Activated CD8-positive, alpha-beta memory T cell treated with anti-CD3 and anti-CD28 coated beads, Interleukin-2, amount 50 U/mL, for 24 hours (primary cell): ENCODE data around the gene MT1H.
"Not testable (repeated sequence)": the region's sequence is repeated elsewhere in the genome, so short reads cannot be mapped to it uniquely, and the experiment has no call there.

Experiments used
- DNase-seq: peaks from one replicate; pipeline ENCODE4 v3.0.0-alpha.2; 2020; ENCODE audit errors: extremely low read depth

MT1H gene

GRCh38 chr16:56665286-56666261 is 4.0 kb upstream of the MT1H start:
- not testable (repeated sequence) for DNase-seq

GRCh38 chr16:56667581-56668571 is 1.7 kb upstream of the MT1H start, which contains the start of gene MT1G:
Gene MT1G (minus strand): TSS chr16:56668065. CDS start chr16:56667993, 72 bp downstream.
- DNase-seq = no peak

- no peak for DNase-seq
Measured at GRCh38 chr16:56669840-56670619, 416 bp downstream of the MT1H start.

- no peak for DNase-seq
Measured at GRCh38 chr16:56670620-56670934, 963 bp downstream of the MT1H start.

GRCh38 chr16:56671691-56672090 is 2.1 kb downstream of the MT1H start:
- not testable (repeated sequence) for DNase-seq

- DNase-seq = not testable (repeated sequence)
Measured at GRCh38 chr16:56672171-56672570, 2.6 kb downstream of the MT1H start.

- no peak for DNase-seq
Measured at GRCh38 chr16:56672761-56673536, 3.3 kb downstream of the MT1H start.

GRCh38 chr16:56673921-56674320 is 4.3 kb downstream of the MT1H start:
- no peak for DNase-seq

GRCh38 chr16:56674570-56674969 is 5.0 kb downstream of the MT1H start:
- not testable (repeated sequence) for DNase-seq

GRCh38 chr16:56675685-56676210 is 6.1 kb downstream of the MT1H start:
- DNase-seq = no peak

GRCh38 chr16:56677474-56677873 is 7.9 kb downstream of the MT1H start:
- no peak for DNase-seq

- DNase-seq = no peak
Measured at GRCh38 chr16:56679078-56679730, 9.6 kb downstream of the MT1H start.

GRCh38 chr16:56679818-56680217 is 10.2 kb downstream of the MT1H start:
- no peak for DNase-seq

- DNase-seq = peak; percentile 74
Measured at GRCh38 chr16:56681939-56682702, 12.5 kb downstream of the MT1H start, which contains the start of gene MT1X. Gene MT1X (plus strand): TSS chr16:56682470. CDS start chr16:56682541, 71 bp downstream.

GRCh38 chr16:56682703-56683397 is 13.2 kb downstream of the MT1H start:
- no peak for DNase-seq

- DNase-seq = no peak
Measured at GRCh38 chr16:56683424-56684172, 14.0 kb downstream of the MT1H start.

GRCh38 chr16:56684256-56684925 is 14.8 kb downstream of the MT1H start:
- no peak for DNase-seq
